HG03342 (cell line): ENCODE measurements around the gene DNAL1.
A peak's percentile ranks its signal among the peaks of the same experiment; 100 is the strongest.
"Not testable (repeated sequence)": the region's sequence is repeated elsewhere in the genome, so short reads cannot be mapped to it uniquely, and the experiment has no call there.

Source experiments
- ATAC-seq: cut with Tn5 transposase; IDR thresholded peaks from one replicate; pipeline ENCODE4 v1.9.1; 2021; ENCODE audit warnings: mild to moderate bottlenecking, moderate library complexity; ENCODE audit not compliant: unreplicated experiment

DNAL1 gene

GRCh38 chr14:73644531-73645247, at the start of gene DNAL1:
Gene DNAL1, plus strand, starts transcription at chr14:73644986. Its CDS starts 54 bp downstream, at chr14:73645040.
- ATAC-seq = peak; percentile 98

GRCh38 chr14:73599499-73599898, 45.3 kb upstream of the DNAL1 start:
- no peak for ATAC-seq

GRCh38 chr14:73602994-73603393, 41.8 kb upstream of the DNAL1 start:
- ATAC-seq = no peak

DNA sequence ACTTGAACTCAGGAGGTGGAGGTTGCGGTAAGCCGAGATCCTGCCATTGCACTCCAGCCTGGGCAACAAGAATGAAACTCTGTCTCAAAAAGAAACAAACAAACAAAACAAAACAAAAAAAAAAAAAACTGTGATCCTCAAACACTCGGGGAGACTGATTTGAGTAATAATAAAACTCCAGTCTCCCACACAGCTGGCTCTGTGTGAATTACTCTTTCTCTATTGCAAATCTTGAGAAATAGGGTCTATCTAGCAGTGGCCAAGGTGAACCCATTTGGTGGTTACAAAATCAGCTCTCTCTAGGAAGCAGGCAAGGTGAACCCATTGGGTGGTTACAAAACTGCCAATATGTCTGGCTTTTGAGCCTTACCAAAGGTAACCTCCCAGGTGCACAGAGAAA, 38.5 kb upstream of the DNAL1 start:
- ATAC-seq = no peak

DNA sequence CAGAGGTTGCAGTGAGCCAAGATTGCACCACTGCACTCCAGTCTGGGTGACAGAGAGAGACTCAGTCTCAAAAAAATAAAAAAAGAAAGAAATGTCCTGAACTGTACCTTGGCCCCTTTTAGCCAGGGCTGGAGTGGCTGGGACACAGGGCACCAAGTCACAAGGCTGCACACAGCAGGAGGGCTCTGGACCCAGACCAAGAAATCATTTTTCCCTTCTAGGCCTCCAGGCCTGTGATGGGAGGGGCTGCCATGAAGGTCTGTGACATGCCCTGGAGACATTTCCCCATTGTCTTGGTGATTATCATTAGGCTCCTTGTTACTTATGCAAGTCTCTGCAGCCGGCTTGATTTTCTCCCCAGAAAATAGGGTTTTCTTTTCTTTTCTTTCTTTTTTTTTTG, 37.5 kb upstream of the DNAL1 start:
- ATAC-seq = no peak

GRCh38 chr14:73610687-73611086, 34.1 kb upstream of the DNAL1 start:
- no peak for ATAC-seq

- ATAC-seq = peak; percentile 65
Observed at GRCh38 chr14:73612339-73613045, 32.3 kb upstream of the DNAL1 start, which contains the start of gene ACOT6. Gene ACOT6, plus strand, starts transcription at chr14:73612517. Its CDS starts 55 bp downstream, at chr14:73612572.

DNA sequence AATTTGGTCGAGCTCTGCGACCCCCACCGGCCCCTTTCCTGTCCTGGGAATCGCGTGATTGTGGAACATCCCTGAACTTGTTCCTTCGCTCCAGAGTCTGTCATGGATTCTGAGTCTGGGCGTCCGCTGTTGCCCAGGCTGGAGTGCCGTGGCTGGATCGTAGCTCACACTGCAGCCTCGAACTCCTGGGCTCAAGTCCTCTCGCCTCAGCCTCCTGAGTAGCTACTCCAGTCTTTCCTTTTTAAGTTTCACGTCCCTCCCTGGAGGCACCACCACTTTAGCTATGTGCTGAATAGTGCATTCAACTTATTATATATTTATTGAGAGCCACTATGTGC, 31.8 kb upstream of the DNAL1 start:
- no peak for ATAC-seq

DNA sequence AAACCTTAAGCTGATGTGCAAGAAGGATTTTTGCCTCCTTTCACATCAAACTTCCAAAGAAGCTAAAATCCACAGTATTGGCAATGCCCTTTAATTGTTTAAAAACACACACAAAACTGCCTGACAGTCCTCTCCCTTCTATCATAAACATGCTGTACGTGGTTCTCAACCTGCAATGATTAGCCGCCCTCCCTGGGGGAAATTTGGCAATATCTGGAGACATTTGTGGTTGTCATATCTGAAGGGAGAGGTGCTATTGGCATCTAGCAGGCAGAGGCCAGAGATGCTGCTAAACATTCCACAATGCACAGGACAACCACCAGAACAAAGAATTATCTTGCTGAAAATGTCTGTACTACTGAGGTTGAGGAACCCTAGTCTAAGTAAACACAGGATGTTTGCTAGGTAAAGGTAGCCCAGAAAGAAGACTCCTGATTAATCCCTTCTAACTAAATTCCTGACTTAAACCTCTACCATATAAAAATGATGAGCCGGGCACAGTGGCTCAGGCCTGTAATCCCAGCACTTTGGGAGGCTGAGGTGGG, 31.3 kb upstream of the DNAL1 start:
- no peak for ATAC-seq

DNA sequence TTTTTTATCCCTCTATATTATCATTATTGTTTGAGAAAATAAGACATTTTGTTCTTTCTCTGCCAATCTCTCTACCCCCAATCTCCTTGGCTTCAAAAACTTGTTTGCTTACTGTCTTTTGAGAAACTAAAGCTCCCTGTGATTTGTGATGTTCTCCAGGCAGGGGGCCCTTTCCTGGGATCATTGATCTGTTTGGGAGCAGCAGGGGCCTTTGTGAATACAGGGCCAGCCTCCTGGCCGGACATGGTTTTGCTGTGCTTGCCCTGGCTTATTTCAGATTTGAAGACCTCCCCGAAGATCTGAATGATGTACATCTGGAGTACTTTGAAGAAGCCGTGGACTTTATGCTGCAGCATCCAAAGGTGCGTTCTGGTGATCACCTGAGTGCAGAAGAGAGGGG, 28.0 kb upstream of the DNAL1 start:
- no peak for ATAC-seq

DNA sequence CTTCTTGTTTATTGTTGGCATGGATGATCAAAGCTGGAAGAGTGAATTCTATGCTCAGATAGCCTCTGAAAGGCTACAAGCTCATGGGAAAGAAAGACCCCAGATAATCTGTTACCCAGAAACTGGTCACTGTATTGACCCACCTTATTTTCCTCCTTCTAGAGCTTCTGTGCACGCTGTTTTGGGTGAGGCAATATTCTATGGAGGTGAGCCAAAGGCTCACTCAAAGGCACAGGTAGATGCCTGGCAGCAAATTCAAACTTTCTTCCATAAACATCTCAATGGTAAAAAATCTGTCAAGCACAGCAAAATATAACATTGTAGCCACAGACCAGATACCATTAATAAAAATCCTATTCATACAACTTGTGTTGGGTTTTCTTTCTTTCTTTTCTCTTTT, 25.3 kb upstream of the DNAL1 start:
- no peak for ATAC-seq

GRCh38 chr14:73620268-73620667, 24.5 kb upstream of the DNAL1 start:
- ATAC-seq = no peak

GRCh38 chr14:73623504-73624054, 21.2 kb upstream of the DNAL1 start:
- no peak for ATAC-seq

- no peak for ATAC-seq
Observed at GRCh38 chr14:73625706-73626105, 19.1 kb upstream of the DNAL1 start.

DNA sequence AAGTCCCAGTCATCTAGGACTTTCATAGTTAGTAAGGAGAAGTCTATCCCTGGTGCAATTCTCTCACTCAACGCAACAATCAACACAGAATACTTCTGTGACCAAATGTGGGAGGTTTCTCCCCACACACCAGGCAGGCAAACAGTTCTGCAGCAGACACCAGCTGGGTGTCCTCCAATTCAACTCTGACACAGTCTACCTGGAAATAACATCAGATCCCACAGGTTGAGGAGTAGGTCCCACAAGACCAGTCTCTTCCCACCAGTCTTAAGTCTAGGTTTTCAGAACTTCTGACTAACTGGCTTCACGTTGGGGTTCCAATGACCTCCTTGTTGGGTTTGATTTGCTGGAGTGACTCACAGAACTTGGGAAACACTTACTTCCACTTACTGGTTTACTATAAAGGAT, 17.6 kb upstream of the DNAL1 start:
- no peak for ATAC-seq

DNA sequence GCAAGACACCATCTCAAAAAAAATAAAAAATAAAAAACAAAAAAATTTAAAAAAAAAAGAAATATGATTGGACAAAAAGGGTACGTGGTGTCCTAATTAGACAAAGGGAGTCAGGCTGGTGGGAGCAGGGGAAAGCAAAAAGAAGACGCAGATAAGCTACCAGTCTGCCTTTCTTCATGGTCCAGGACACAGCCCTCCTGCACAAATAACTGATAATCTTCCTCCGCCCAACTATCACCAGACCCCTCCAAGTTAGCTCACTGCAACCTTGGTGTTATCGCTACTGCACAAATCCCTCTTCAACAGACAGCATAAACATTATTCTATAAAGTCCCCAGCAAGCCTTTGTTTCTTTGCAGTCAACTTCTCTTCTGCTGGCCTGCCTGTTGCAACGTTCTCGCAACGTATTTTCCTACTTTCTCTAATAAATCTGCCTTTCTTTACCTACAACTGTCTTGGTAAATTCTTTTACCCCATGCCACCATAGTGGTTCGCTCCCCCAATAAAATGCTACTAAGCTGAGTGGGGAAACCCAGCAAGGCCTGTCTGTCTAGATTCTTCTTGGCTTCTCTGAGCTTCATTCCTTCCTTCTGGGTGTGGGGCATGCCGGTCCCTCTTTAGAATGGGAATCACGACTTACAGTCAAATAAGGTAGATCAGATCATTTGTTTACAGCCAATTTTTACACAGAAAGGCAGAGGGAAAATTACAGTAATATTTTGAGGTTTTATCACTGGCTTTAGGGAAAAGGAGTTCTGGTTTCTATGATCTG, 14.6 kb upstream of the DNAL1 start:
- no peak for ATAC-seq

DNA sequence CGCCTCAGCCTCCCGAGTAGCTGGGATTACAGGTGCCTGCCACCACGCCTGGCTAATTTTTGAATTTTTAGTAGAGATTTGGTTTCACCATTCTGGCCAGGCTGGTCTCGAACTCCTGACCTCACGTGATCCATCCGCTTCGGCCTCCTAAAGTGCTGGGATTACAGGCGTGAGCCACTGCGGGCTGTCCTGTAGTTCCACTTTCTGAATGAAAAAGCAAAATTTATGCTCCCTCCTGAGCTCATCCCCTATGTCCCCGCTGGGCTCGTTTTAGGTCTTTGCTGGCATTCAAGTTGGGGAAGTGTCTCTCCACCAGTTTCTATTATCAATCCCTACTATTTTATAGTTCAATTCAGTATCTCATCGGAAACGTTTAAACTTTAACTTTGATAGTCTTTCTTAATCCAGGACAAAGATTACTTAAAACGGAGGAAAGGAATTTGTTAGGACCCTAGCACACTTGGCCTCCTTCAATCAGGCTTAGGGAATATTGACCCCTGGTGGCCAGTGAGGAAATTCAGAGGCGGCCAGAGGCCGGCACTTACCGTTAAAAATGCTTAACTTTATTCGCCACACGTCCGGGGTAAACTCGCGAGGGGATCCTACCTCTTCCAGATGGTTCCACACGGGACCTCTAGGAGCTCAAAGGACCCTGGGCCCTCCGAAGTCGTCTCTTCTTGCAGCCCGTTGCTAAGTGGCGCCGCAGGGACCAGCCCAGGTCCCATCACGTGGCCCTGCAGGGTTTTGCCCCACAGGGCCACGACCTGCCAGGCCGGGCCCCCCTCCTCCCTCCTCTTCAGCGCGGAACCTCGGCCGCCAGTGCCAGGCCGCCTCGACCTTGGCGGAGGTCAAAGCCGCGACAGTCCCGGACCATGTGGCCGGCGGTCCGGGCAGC, 11.4 kb upstream of the DNAL1 start:
- no peak for ATAC-seq

- ATAC-seq = no peak
Observed at GRCh38 chr14:73634011-73634833, 10.6 kb upstream of the DNAL1 start.

- ATAC-seq = not testable (repeated sequence)
Observed at GRCh38 chr14:73636355-73636754, 8.4 kb upstream of the DNAL1 start.
